ENCODE data around the gene UFSP2.

The UFSP2 gene

GRCh38 chr4:185352202-185352601 lies 73.6 kb downstream of the UFSP2 start:
- DNase-seq (ENCODE audit: low spot score) = no peak

- DNase-seq (ENCODE audit: low spot score) = no peak
Observed at GRCh38 chr4:185351691-185352090, 74.1 kb downstream of the UFSP2 start.
